Measurements from ENCODE around the gene RPL22L1.

The RPL22L1 gene

GRCh38 chr3:170862618-170863374, 7.2 kb downstream of the RPL22L1 start:
- H3K27me3 ChIP-seq: no peaks in the 10 kb centered on the region
- no peaks in the 10 kb centered on the region for H3K4me1 ChIP-seq
- H3K4me3 ChIP-seq (ENCODE audit: low read depth, low read length): no peak overlapping the region
- DNase-seq: no peak
- H3K36me3 ChIP-seq: peaks cover 29% of the 10 kb centered on the region
- H3K9me3 ChIP-seq: no peaks in the 10 kb centered on the region
- TF ChIP-seq, protein P1, sequence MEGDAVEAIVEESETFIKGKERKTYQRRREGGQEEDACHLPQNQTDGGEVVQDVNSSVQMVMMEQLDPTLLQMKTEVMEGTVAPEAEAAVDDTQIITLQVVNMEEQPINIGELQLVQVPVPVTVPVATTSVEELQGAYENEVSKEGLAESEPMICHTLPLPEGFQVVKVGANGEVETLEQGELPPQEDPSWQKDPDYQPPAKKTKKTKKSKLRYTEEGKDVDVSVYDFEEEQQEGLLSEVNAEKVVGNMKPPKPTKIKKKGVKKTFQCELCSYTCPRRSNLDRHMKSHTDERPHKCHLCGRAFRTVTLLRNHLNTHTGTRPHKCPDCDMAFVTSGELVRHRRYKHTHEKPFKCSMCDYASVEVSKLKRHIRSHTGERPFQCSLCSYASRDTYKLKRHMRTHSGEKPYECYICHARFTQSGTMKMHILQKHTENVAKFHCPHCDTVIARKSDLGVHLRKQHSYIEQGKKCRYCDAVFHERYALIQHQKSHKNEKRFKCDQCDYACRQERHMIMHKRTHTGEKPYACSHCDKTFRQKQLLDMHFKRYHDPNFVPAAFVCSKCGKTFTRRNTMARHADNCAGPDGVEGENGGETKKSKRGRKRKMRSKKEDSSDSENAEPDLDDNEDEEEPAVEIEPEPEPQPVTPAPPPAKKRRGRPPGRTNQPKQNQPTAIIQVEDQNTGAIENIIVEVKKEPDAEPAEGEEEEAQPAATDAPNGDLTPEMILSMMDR (IDR thresholded peaks at IDR 0.05; ENCODE audit: low read depth, low read length): no peak

DNA sequence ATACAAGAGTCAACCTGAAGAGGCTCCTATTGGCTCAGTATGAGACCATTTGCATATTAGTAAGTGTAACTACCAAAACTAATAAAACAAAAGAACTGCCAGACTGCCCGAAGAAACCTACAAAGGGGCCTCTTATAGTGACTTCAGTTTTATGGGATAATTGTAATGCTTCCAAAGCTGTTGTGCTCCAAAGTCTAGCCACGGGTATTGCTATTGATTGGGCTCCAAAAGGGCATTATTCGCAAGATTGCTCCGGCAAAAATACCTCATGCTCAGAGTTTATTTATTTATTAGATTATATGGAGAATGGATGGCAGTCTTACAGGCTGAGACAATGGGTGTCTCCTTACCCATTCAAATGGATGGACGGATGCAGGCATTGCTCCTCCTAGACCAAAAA, 11.4 kb downstream of the RPL22L1 start:
- TF ChIP-seq, protein P1 (IDR thresholded peaks at IDR 0.05; ENCODE audit: low read depth, low read length): no peak
- H3K27me3 ChIP-seq: no peaks in the 10 kb centered on the region
- H3K4me3 ChIP-seq (ENCODE audit: low read depth, low read length): no peak overlapping the region
- H3K9me3 ChIP-seq: no peaks in the 10 kb centered on the region
- H3K36me3 ChIP-seq: no peaks in the 10 kb centered on the region
- no peak for DNase-seq
- no peaks in the 10 kb centered on the region for H3K4me1 ChIP-seq

DNA sequence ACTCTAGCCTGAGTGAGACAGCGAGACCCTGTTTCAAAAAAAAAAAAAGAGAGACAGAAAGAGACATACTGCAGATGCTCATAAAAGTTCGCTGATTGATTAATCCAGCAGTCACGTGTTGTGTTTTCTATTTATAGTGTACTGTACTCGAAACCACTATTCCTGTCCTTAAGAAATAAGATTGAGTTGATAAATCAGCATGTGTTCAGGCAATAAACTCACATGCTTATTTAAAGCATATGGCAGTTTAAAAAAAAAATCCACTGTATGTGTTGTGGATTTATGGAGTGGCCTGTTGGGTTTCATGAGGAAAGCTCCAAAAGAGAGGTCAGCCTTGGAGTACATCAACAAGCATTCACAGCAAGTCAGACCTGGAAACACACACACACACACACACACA, 17.7 kb downstream of the RPL22L1 start:
- Histone ChIP-seq H3K27me3 (no peaks in the 10 kb centered on the region), H3K4me1 (no peaks in the 10 kb centered on the region; the same call in 1 of the 2 replicates), H3K36me3 (no peaks in the 10 kb centered on the region), H3K9me3 (no peaks in the 10 kb centered on the region), H3K4me3 (ENCODE audit: low read depth, low read length) (no peak overlapping the region)
- TF ChIP-seq, protein P1 (IDR thresholded peaks at IDR 0.05; ENCODE audit: low read depth, low read length): no peak
- DNase-seq: no peak

GRCh38 chr3:170848292-170848917, 21.6 kb downstream of the RPL22L1 start:
- no peaks in the 10 kb centered on the region for H3K27me3 ChIP-seq
- no peaks in the 10 kb centered on the region; the same call in 1 of the 2 replicates for H3K4me1 ChIP-seq
- no peak for DNase-seq
- no peaks in the 10 kb centered on the region for H3K9me3 ChIP-seq
- TF ChIP-seq, protein P1 (IDR thresholded peaks at IDR 0.05; ENCODE audit: low read depth, low read length): peak; percentile 26; the same call in 1 of the 2 replicates
- no peak overlapping the region for H3K4me3 ChIP-seq (ENCODE audit: low read depth, low read length)
- no peaks in the 10 kb centered on the region for H3K36me3 ChIP-seq

DNA sequence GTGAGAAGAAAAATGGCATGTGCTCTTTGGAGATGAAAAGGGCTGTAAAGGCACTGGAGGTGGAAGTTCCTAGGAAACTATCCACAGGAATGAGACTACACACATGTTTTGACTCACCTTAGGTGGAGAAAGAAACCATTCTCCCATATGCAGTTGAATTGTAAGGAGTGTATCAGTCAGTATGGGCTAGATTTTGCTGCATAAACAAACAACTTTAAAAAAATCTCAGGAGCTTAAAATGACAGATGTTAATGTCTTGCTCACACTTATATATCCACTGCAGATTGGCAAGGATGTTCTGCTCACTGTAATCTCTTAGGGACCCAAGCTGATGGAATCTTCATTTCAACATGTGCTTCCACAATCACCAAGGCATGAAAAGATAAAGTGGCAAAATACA, 25.6 kb downstream of the RPL22L1 start:
- no peaks in the 10 kb centered on the region; the same call in none of the 2 replicates for H3K4me1 ChIP-seq
- H3K36me3 ChIP-seq: no peaks in the 10 kb centered on the region
- no peaks in the 10 kb centered on the region for H3K27me3 ChIP-seq
- TF ChIP-seq, protein P1 (IDR thresholded peaks at IDR 0.05; ENCODE audit: low read depth, low read length): no peak
- H3K9me3 ChIP-seq: no peaks in the 10 kb centered on the region
- H3K4me3 ChIP-seq (ENCODE audit: low read depth, low read length): no peak overlapping the region
- no peak for DNase-seq

Measured in BE2C (cell line).